ENCODE results near the gene SHROOM3. TPM values are rescaled to one million over a fixed set of nuclear protein-coding genes. Genes with fewer than 3 reads are reported as not detected.

The SHROOM3 gene
- total RNA-seq, 3 donors from 2014 or later: 105 to 263 (median 158) TPM

DNA sequence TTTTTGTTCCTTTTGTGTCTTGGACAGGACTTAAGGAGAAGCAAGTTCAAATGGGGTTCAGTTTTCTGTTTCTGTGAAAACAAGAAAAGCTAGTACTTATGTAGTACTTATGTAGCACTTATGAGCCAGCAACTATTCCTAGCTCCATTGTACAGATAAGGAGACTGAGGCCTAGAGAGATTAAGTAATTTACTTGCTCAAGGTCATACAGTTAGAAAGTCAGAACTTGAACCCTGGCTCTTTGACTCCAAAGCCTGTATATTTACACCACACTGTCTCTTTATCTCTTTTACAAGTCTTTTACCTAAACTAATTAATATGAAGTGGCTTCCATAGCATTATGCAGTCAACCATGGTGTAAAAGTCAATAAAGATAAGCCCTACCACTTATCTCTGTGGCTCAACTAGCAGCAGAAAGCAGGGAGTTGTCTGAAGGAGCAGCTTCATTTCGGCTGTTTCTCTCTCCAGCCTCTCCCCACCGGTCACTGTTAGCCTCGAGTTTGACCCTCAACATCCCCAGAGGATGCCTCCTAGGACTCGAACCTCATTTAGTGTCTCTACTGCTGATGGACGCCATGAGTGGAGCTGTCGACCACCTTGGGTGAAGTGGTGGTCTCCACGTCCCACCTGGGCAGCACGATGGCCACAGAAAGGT lies 209.9 kb downstream of the SHROOM3 start:
- DNase-seq: no peak
- Histone ChIP-seq H3K4me1 (ENCODE audit: low read depth) (no peaks in the 10 kb centered on the region), H3K36me3 (ENCODE audit: low read depth) (no peaks in the 10 kb centered on the region), H3K4me3 (no peak overlapping the region), H3K9me3 (no peaks in the 10 kb centered on the region)
- TF ChIP-seq, protein P1, sequence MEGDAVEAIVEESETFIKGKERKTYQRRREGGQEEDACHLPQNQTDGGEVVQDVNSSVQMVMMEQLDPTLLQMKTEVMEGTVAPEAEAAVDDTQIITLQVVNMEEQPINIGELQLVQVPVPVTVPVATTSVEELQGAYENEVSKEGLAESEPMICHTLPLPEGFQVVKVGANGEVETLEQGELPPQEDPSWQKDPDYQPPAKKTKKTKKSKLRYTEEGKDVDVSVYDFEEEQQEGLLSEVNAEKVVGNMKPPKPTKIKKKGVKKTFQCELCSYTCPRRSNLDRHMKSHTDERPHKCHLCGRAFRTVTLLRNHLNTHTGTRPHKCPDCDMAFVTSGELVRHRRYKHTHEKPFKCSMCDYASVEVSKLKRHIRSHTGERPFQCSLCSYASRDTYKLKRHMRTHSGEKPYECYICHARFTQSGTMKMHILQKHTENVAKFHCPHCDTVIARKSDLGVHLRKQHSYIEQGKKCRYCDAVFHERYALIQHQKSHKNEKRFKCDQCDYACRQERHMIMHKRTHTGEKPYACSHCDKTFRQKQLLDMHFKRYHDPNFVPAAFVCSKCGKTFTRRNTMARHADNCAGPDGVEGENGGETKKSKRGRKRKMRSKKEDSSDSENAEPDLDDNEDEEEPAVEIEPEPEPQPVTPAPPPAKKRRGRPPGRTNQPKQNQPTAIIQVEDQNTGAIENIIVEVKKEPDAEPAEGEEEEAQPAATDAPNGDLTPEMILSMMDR (IDR thresholded peaks at IDR 0.05): no peak
- intact Hi-C loops (cut with DNase I, micrococcal nuclease): no loop called here
- ATAC-seq: peak; percentile 17

- intact Hi-C loops (cut with DNase I, micrococcal nuclease): no loop called here
- DNase-seq: no peak
- H3K4me3 ChIP-seq: no peak overlapping the region
- H3K36me3 ChIP-seq (ENCODE audit: low read depth): no peaks in the 10 kb centered on the region
- no peaks in the 10 kb centered on the region for H3K4me1 ChIP-seq (ENCODE audit: low read depth)
- TF ChIP-seq, protein P1 (IDR thresholded peaks at IDR 0.05): no peak
- no peak for ATAC-seq
- no peaks in the 10 kb centered on the region for H3K9me3 ChIP-seq
Observed at GRCh38 chr4:76649086-76649485, 214.1 kb downstream of the SHROOM3 start.

DNA sequence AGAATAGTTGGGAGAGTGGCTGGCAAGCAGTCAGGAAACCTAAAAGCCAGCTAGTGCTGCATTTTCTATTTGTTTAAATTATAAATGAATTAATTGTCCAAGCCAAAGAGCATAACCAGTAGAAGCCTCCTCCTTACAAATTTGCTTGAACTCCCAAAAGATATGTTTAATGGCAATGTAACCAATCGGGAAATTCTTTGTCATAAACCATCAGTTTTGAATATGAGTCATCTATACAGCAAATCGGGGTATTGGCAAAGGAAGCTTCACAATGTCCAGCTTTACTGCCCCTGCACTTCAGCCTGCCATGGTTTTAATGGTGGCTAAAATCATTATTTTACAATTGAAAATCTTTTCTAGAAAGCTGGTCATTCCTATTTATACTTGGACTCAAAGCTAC lies 216.6 kb downstream of the SHROOM3 start:
- Histone ChIP-seq H3K4me1 (ENCODE audit: low read depth) (no peaks in the 10 kb centered on the region), H3K9me3 (no peaks in the 10 kb centered on the region), H3K36me3 (ENCODE audit: low read depth) (no peaks in the 10 kb centered on the region), H3K4me3 (no peak overlapping the region)
- intact Hi-C loops (cut with DNase I, micrococcal nuclease): no loop called here
- TF ChIP-seq, protein P1 (IDR thresholded peaks at IDR 0.05): no peak
- no peak for DNase-seq
- ATAC-seq: no peak

- TF ChIP-seq, protein P1 (IDR thresholded peaks at IDR 0.05): no peak
- intact Hi-C loops (cut with DNase I, micrococcal nuclease): no loop called here
- peak; percentile 60 for ATAC-seq
Observed at GRCh38 chr4:76652389-76652788, 217.4 kb downstream of the SHROOM3 start.

DNA sequence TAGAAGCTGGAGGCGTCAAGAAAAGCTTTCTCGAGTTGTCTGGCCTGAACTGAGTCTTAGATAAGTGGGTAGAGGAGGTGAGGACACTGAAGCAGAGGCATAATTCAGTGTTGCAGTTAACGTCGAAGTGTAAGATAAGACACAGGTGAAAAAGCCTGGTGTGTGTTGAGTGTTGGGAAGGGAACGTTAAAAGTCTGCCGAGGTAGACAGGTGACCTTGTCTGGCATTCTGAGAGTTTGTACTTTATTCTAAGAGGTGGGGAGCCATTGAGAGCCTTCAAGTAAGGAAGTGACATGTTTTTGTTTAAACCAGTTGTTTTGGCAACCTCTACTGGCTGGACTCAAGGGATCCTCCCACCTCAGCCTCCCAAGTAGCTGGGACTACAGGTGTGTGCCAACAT lies 219.1 kb downstream of the SHROOM3 start:
- intact Hi-C loops (cut with DNase I, micrococcal nuclease): no loop called here
- DNase-seq: no peak

More at GRCh38 chr4:76652389-76652788, 217.4 kb downstream of the SHROOM3 start:
- H3K4me1 ChIP-seq (ENCODE audit: low read depth): no peaks in the 10 kb centered on the region
- no peaks in the 10 kb centered on the region for H3K9me3 ChIP-seq
- H3K36me3 ChIP-seq (ENCODE audit: low read depth): no peaks in the 10 kb centered on the region
- H3K4me3 ChIP-seq: no peak overlapping the region
- no peak for DNase-seq

More for the DNA sequence above, 219.1 kb downstream of the SHROOM3 start:
- no peaks in the 10 kb centered on the region for H3K9me3 ChIP-seq
- no peak overlapping the region for H3K4me3 ChIP-seq
- no peaks in the 10 kb centered on the region for H3K4me1 ChIP-seq (ENCODE audit: low read depth)
- no peak for ATAC-seq
- TF ChIP-seq, protein P1 (IDR thresholded peaks at IDR 0.05): no peak
- no peaks in the 10 kb centered on the region for H3K36me3 ChIP-seq (ENCODE audit: low read depth)

Measured in mucosa of descending colon (tissue), 3 donors.